Thymus (tissue), 14 donors: ENCODE results near the gene TAF7L. TPM values are rescaled to one million over a fixed set of nuclear protein-coding genes. Genes with fewer than 3 reads are reported as not detected.
"Not testable (repeated sequence)": the region's sequence is repeated elsewhere in the genome, so short reads cannot be mapped to it uniquely, and the experiment has no call there.

ENCODE experiments used
- DNase-seq, 9 donors: peaks; one replicate each; pipeline ENCODE4 v3.0.0-alpha.2; 2013; ENCODE audit warnings: low spot score in 9 of 9, low read depth in 6 of 9, missing footprints in 1 of 9
- H3K27ac ChIP-seq, 2 donors: one replicate each; pipeline ENCODE4 v1.5.1; 2013; ENCODE audit warnings: control low read depth in 1 of 2, low read depth in 1 of 2, low read length in 1 of 2, mild to moderate bottlenecking in 1 of 2, moderate library complexity in 1 of 2
- H3K27me3 ChIP-seq, 2 donors: one replicate each; pipeline ENCODE4 v1.5.1; 2013; ENCODE audit warnings: low read length in 1 of 2; ENCODE audit not compliant: control insufficient read depth in 2 of 2, insufficient read depth in 1 of 2
- H3K36me3 ChIP-seq, 2 donors: one replicate each; pipeline ENCODE4 v1.5.1; 2013; ENCODE audit warnings: low read length in 1 of 2, mild to moderate bottlenecking in 1 of 2, moderate library complexity in 1 of 2; ENCODE audit not compliant: control insufficient read depth in 2 of 2, insufficient read depth in 2 of 2
- H3K4me1 ChIP-seq, 2 donors: one replicate each; pipeline ENCODE4 v1.5.1; 2013; ENCODE audit warnings: low read length in 2 of 2; ENCODE audit not compliant: control insufficient read depth in 2 of 2, insufficient read depth in 2 of 2
- H3K4me3 ChIP-seq, 2 donors: one replicate each; pipeline ENCODE4 v1.5.1; 2013; ENCODE audit warnings: low read length in 2 of 2, control low read depth in 1 of 2, mild to moderate bottlenecking in 1 of 2
- H3K9me3 ChIP-seq, 2 donors: one replicate each; pipeline ENCODE4 v1.5.1; 2013; ENCODE audit warnings: low read length in 1 of 2, mild to moderate bottlenecking in 1 of 2; ENCODE audit not compliant: control insufficient read depth in 2 of 2, insufficient read depth in 1 of 2
- WGBS: extraction: QIAGEN DNeasy Blood & Tissue Kit; methylation state at CpG from one replicate; pipeline ENCODE4 v1.1.7; 2013; 5-methylcytosine and 5-hydroxymethylcytosine counted together
- long read RNA-seq, 10 donors: transcript quantifications; one replicate each; lab custom pipeline, GENCODE V29; 2026
- polyA plus RNA-seq: library from polyadenylated mRNA; stranded (reverse); fragments of 200-250 nt; gene quantifications from one replicate; pipeline ENCODE4 v1.2.3, GENCODE V29; 2013
- total RNA-seq: library from RNA; stranded (reverse); fragments of 120-200 nt; gene quantifications from one replicate; pipeline ENCODE4 v1.2.4, GENCODE V29; 2013
- donor health status: healthy.

TAF7L gene
- 0.19 TPM for total RNA-seq
- 0.59 TPM for polyA plus RNA-seq
- long read RNA-seq, donor 1: 0 reads
- long read RNA-seq, donor 2: 0 reads
- long read RNA-seq, donor 3: 0 reads
- long read RNA-seq, donor 4: 0 reads
- long read RNA-seq, donor 5: 0 reads
- long read RNA-seq, donor 6: 0 reads
- long read RNA-seq, donor 7: 0 reads
- long read RNA-seq, donor 8: 0 reads
- long read RNA-seq, donor 9: 0 reads
- long read RNA-seq, donor 10: 0 reads

GRCh38 chrX:101290957-101291603 is at the start of gene TAF7L:
TAF7L (minus strand) TSS chrX:101291334; CDS start chrX:101287543, 3,791 bp downstream.
- no peak within 1 kb of the TSS for H3K4me3 ChIP-seq
- H3K4me1 ChIP-seq: no peaks in the 10 kb centered on the region
- H3K9me3 ChIP-seq: no peaks in the 10 kb centered on the region
- no peak for DNase-seq
- H3K27ac ChIP-seq: no peak within 1 kb of the TSS
- WGBS: 43% methylated on average over 72 of the region's 75 CpGs
- no peaks in the 10 kb centered on the region for H3K36me3 ChIP-seq
- H3K27me3 ChIP-seq: peaks cover 3 to 26% of the 10 kb centered on the region in 2 donors

GRCh38 chrX:101337776-101338271 is 46.7 kb upstream of the TAF7L start:
- Histone ChIP-seq H3K4me3 (no peak overlapping the region), H3K27ac (no peak overlapping the region), H3K9me3 (no peaks in the 10 kb centered on the region), H3K4me1 (no peaks in the 10 kb centered on the region), H3K36me3 (no peaks in the 10 kb centered on the region), H3K27me3 (no peaks in the 10 kb centered on the region)
- DNase-seq: no peak
- 88% methylated on average over 4 of the region's 4 CpGs for WGBS

- not testable (repeated sequence) for H3K9me3 ChIP-seq, H3K27ac ChIP-seq, H3K4me1 ChIP-seq, H3K27me3 ChIP-seq, H3K36me3 ChIP-seq, DNase-seq, H3K4me3 ChIP-seq
- WGBS: 88% methylated on average over 7 of the region's 7 CpGs
These were observed 43.2 kb upstream of the TAF7L start for GRCh38 chrX:101334310-101334709.

- H3K4me1 ChIP-seq, H3K27me3 ChIP-seq, H3K4me3 ChIP-seq, DNase-seq, H3K9me3 ChIP-seq, H3K36me3 ChIP-seq, H3K27ac ChIP-seq: not testable (repeated sequence)
- WGBS: 86% methylated on average over 3 of the region's 3 CpGs
These were observed 35.5 kb upstream of the TAF7L start for GRCh38 chrX:101326600-101326999.

- H3K36me3 ChIP-seq: no peaks in the 10 kb centered on the region
- H3K27ac ChIP-seq: no peak overlapping the region
- DNase-seq: no peak
- H3K4me1 ChIP-seq: no peaks in the 10 kb centered on the region
- no peak overlapping the region for H3K4me3 ChIP-seq
- H3K27me3 ChIP-seq: no peaks in the 10 kb centered on the region
- H3K9me3 ChIP-seq: no peaks in the 10 kb centered on the region
- 100% methylated on average over 1 of the region's 1 CpG for WGBS
These were observed 12.7 kb upstream of the TAF7L start for GRCh38 chrX:101303790-101304189.

- not testable (repeated sequence) for H3K27ac ChIP-seq, DNase-seq, H3K36me3 ChIP-seq, H3K4me1 ChIP-seq, H3K4me3 ChIP-seq, H3K9me3 ChIP-seq
- WGBS: 98% methylated on average over 3 of the region's 3 CpGs
- peaks cover 3 to 19% of the 10 kb centered on the region in 2 donors for H3K27me3 ChIP-seq
These were observed 4.5 kb upstream of the TAF7L start for GRCh38 chrX:101295603-101296002.

GRCh38 chrX:101287402-101287801 is 3.7 kb downstream of the TAF7L start:
- H3K4me1 ChIP-seq: no peaks in the 10 kb centered on the region
- H3K9me3 ChIP-seq: no peaks in the 10 kb centered on the region
- no peak overlapping the region for H3K4me3 ChIP-seq
- H3K27ac ChIP-seq: no peak overlapping the region
- DNase-seq: peak in 8 of 9 donors; percentile 19 to 75 (median 28)
- WGBS: 30% methylated on average over 2 of the region's 2 CpGs
- H3K27me3 ChIP-seq: peaks cover 3 to 21% of the 10 kb centered on the region in 2 donors
- H3K36me3 ChIP-seq: no peaks in the 10 kb centered on the region

- no peaks in the 10 kb centered on the region for H3K36me3 ChIP-seq
- DNase-seq: no peak
- H3K9me3 ChIP-seq: no peaks in the 10 kb centered on the region
- H3K4me3 ChIP-seq: no peak overlapping the region
- WGBS: 99% methylated on average over 2 of the region's 2 CpGs
- no peaks in the 10 kb centered on the region for H3K4me1 ChIP-seq
- no peak overlapping the region for H3K27ac ChIP-seq
- H3K27me3 ChIP-seq: no peaks in the 10 kb centered on the region
These were observed 14.9 kb downstream of the TAF7L start for GRCh38 chrX:101276238-101276637.

- Histone ChIP-seq H3K4me1 (no peaks in the 10 kb centered on the region), H3K36me3 (no peaks in the 10 kb centered on the region), H3K4me3 (no peak overlapping the region), H3K27me3 (no peaks in the 10 kb centered on the region), H3K27ac (no peak overlapping the region), H3K9me3 (no peaks in the 10 kb centered on the region)
- 97% methylated on average over 6 of the region's 6 CpGs for WGBS
- no peak for DNase-seq
These were observed 16.9 kb downstream of the TAF7L start for GRCh38 chrX:101274198-101274597.
